H9 (cell line): ENCODE results near the gene MYO7B. TPM values are rescaled to one million over a fixed set of nuclear protein-coding genes. Genes with fewer than 3 reads are reported as not detected.

Source experiments
- DNase-seq: peaks from one replicate; pipeline ENCODE4 v3.0.0-alpha.2; 2017
- H2AFZ ChIP-seq: one replicate; pipeline ENCODE4 v1.6.1; 2013; ENCODE audit warnings: mild to moderate bottlenecking, low read length, control low read depth, moderate library complexity
- H2AK5ac ChIP-seq: 2 replicates; pipeline ENCODE4 v1.6.1; 2013; ENCODE audit warnings: low read length, control low read depth, mixed read lengths; ENCODE audit not compliant: insufficient read length
- H2BK120ac ChIP-seq: one replicate; pipeline ENCODE4 v1.6.1; 2013; ENCODE audit warnings: low read depth, mild to moderate bottlenecking, low read length, control low read depth, inconsistent platforms; ENCODE audit not compliant: poor library complexity, severe bottlenecking
- H2BK12ac ChIP-seq: 2 replicates; pipeline ENCODE4 v1.6.1; 2013; ENCODE audit warnings: low read length, control low read depth, mixed read lengths, low read depth; ENCODE audit not compliant: insufficient read length
- H2BK15ac ChIP-seq: 2 replicates; pipeline ENCODE4 v1.6.1; 2013; ENCODE audit warnings: low read depth, low read length, control low read depth
- H2BK20ac ChIP-seq: one replicate; pipeline ENCODE4 v1.6.1; 2013; ENCODE audit warnings: low read depth, mild to moderate bottlenecking, low read length, control low read depth, inconsistent platforms; ENCODE audit not compliant: poor library complexity, severe bottlenecking
- H2BK5ac ChIP-seq: 2 replicates; pipeline ENCODE4 v1.6.1; 2013; ENCODE audit warnings: low read length, control low read depth, mixed read lengths; ENCODE audit not compliant: insufficient read length
- H3K14ac ChIP-seq: 2 replicates; pipeline ENCODE4 v1.6.1; 2013; ENCODE audit warnings: low read length, control low read depth; ENCODE audit not compliant: insufficient read depth
- H3K18ac ChIP-seq: 2 replicates; pipeline ENCODE4 v1.6.1; 2013; ENCODE audit warnings: low read depth, mild to moderate bottlenecking, mixed read lengths, low read length, control low read depth; ENCODE audit not compliant: insufficient read length
- H3K23ac ChIP-seq: 2 replicates; pipeline ENCODE4 v1.6.1; 2013; ENCODE audit warnings: low read length, control low read depth, mixed read lengths, low read depth; ENCODE audit not compliant: insufficient read length
- H3K23me2 ChIP-seq: 2 replicates; pipeline ENCODE4 v1.6.1; 2013; ENCODE audit warnings: low read depth, mild to moderate bottlenecking, mixed read lengths, low read length, control low read depth; ENCODE audit not compliant: insufficient read length, poor library complexity, severe bottlenecking
- H3K27ac ChIP-seq: 2 replicates; pipeline ENCODE4 v1.5.1; 2013; ENCODE audit warnings: low read length, control low read depth, mixed read lengths, low read depth; ENCODE audit not compliant: insufficient read length
- H3K27me3 ChIP-seq: 2 replicates; pipeline ENCODE4 v1.6.1; 2013; ENCODE audit warnings: low read length, control low read depth, inconsistent platforms; ENCODE audit not compliant: insufficient read depth
- H3K4ac ChIP-seq: 2 replicates; pipeline ENCODE4 v1.6.1; 2013; ENCODE audit warnings: low read depth, mild to moderate bottlenecking, control low read depth, inconsistent platforms, low read length, moderate library complexity
- H3K4me1 ChIP-seq: 2 replicates; pipeline ENCODE4 v1.6.1; 2013; ENCODE audit warnings: low read length, control low read depth, inconsistent platforms; ENCODE audit not compliant: insufficient read depth
- H3K4me2 ChIP-seq: 2 replicates; pipeline ENCODE4 v1.6.1; 2013; ENCODE audit warnings: low read length, control low read depth, mixed read lengths; ENCODE audit not compliant: insufficient read length, insufficient read depth
- H3K56ac ChIP-seq: 2 replicates; pipeline ENCODE4 v1.6.1; 2013; ENCODE audit warnings: low read depth, mild to moderate bottlenecking, mixed read lengths, low read length, control low read depth; ENCODE audit not compliant: insufficient read length
- H3K79me1 ChIP-seq: 2 replicates; pipeline ENCODE4 v1.6.1; 2013; ENCODE audit warnings: low read depth, mild to moderate bottlenecking, moderate library complexity, low read length, control low read depth, inconsistent platforms; ENCODE audit not compliant: insufficient read depth, poor library complexity, severe bottlenecking
- H3K79me2 ChIP-seq: 2 replicates; pipeline ENCODE4 v1.6.1; 2013; ENCODE audit warnings: low read length, control low read depth, inconsistent platforms; ENCODE audit not compliant: insufficient read depth
- H3K9ac ChIP-seq: 2 replicates; pipeline ENCODE4 v1.6.1; 2013; ENCODE audit warnings: low read length, control low read depth, mixed read lengths; ENCODE audit not compliant: insufficient read length; ENCODE audit errors: extremely low read depth
- H3K9me3 ChIP-seq: one replicate; pipeline ENCODE4 v1.6.1; 2013; ENCODE audit warnings: low read depth, low read length, inconsistent platforms; ENCODE audit not compliant: control insufficient read depth
- H3T11ph ChIP-seq: one replicate; pipeline ENCODE4 v1.6.1; 2013; ENCODE audit warnings: mild to moderate bottlenecking, low read length, control low read depth, inconsistent platforms
- H4K20me1 ChIP-seq: one replicate; pipeline ENCODE4 v1.6.1; 2013; ENCODE audit not compliant: control insufficient read depth, insufficient read length, insufficient read depth
- H4K5ac ChIP-seq: 2 replicates; pipeline ENCODE4 v1.6.1; 2013; ENCODE audit warnings: low read depth, mild to moderate bottlenecking, mixed read lengths, low read length, control low read depth; ENCODE audit not compliant: insufficient read length
- H4K8ac ChIP-seq: replicated peaks from 2 replicates; pipeline ENCODE4 v1.6.1; 2013; ENCODE audit warnings: low read length, control low read depth, mixed read lengths, low read depth; ENCODE audit not compliant: insufficient read length
- H4K91ac ChIP-seq: 2 replicates; pipeline ENCODE4 v1.6.1; 2013; ENCODE audit warnings: low read depth, mild to moderate bottlenecking, moderate library complexity, mixed read lengths, low read length, control low read depth; ENCODE audit not compliant: insufficient read length
- H3K27ac Mint-ChIP-seq, 3 experiments: 2 replicates in 2 of 3; 3 replicates in 1 of 3; pipeline ENCODE4 v1.8.0; 2020 to 2021; ENCODE audit warnings: mixed read lengths in 3 of 3, mild to moderate bottlenecking in 1 of 3, moderate library complexity in 1 of 3
- H3K27me3 Mint-ChIP-seq: 2 replicates; pipeline ENCODE4 v1.8.0; 2021; ENCODE audit warnings: low read depth, mild to moderate bottlenecking, moderate library complexity, mixed read lengths
- H3K36me3 Mint-ChIP-seq, 3 experiments: 2 replicates in 2 of 3; 3 replicates in 1 of 3; pipeline ENCODE4 v1.8.0; 2020 to 2021; ENCODE audit warnings: low read depth in 3 of 3, mixed read lengths in 3 of 3; ENCODE audit not compliant: insufficient read depth in 1 of 3
- H3K4me1 Mint-ChIP-seq, 2 experiments: 2 replicates each; pipeline ENCODE4 v1.8.0; 2020; ENCODE audit warnings: mixed read lengths in 2 of 2
- H3K4me3 Mint-ChIP-seq, 2 experiments: 2 replicates in 1 of 2; 3 replicates in 1 of 2; pipeline ENCODE4 v1.8.0; 2020 to 2021; ENCODE audit warnings: mild to moderate bottlenecking in 2 of 2, mixed read lengths in 2 of 2, moderate library complexity in 1 of 2
- H3K9me3 Mint-ChIP-seq, 2 experiments: 2 replicates in 1 of 2; 3 replicates in 1 of 2; pipeline ENCODE4 v1.8.0; 2020; ENCODE audit warnings: mild to moderate bottlenecking in 2 of 2, mixed read lengths in 2 of 2, moderate library complexity in 1 of 2
- WGBS: extraction: QIAGEN DNeasy Blood & Tissue Kit; methylation state at CpG from one replicate; pipeline ENCODE4 v1.1.7; 2013; ENCODE audit warnings: missing lambda C conversion rate, low lambda C conversion rate, mixed read lengths; ENCODE audit not compliant: insufficient read length; ENCODE audit errors: extremely low coverage; 5-methylcytosine and 5-hydroxymethylcytosine counted together
- total RNA-seq: library from RNA; stranded (reverse); gene quantifications from 2 replicates; pipeline ENCODE4 v1.2.1, GENCODE V29; 2021
- TF ChIP-seq, protein P1 (sequence below): fragments of 200-600 bp; sonication (generic); conservative IDR thresholded peaks from 3 replicates; pipeline ENCODE4 v1.8.0; 2021; ENCODE audit warnings: antibody characterized with exemption, mild to moderate bottlenecking

Gene MYO7B
- total RNA-seq, 1 experiment from 2014 or later: not detected

GRCh38 chr2:127573771-127574170 is 38.3 kb downstream of the MYO7B start:
- no peak overlapping the region for H3K4me2 ChIP-seq
- no peaks in the 10 kb centered on the region for H3K27me3 ChIP-seq
- H3K4me1 ChIP-seq: no peaks in the 10 kb centered on the region
- no CpG with 5 or more reads among the region's 17 CpGs for WGBS
- H3K23ac ChIP-seq: no peak overlapping the region
- H4K20me1 ChIP-seq: no peaks in the 10 kb centered on the region
- no peak overlapping the region for H2AK5ac ChIP-seq
- H4K8ac ChIP-seq: no peak overlapping the region
- H3K18ac ChIP-seq: no peak overlapping the region
- peak; percentile 24 for DNase-seq
- TF ChIP-seq, protein P1, sequence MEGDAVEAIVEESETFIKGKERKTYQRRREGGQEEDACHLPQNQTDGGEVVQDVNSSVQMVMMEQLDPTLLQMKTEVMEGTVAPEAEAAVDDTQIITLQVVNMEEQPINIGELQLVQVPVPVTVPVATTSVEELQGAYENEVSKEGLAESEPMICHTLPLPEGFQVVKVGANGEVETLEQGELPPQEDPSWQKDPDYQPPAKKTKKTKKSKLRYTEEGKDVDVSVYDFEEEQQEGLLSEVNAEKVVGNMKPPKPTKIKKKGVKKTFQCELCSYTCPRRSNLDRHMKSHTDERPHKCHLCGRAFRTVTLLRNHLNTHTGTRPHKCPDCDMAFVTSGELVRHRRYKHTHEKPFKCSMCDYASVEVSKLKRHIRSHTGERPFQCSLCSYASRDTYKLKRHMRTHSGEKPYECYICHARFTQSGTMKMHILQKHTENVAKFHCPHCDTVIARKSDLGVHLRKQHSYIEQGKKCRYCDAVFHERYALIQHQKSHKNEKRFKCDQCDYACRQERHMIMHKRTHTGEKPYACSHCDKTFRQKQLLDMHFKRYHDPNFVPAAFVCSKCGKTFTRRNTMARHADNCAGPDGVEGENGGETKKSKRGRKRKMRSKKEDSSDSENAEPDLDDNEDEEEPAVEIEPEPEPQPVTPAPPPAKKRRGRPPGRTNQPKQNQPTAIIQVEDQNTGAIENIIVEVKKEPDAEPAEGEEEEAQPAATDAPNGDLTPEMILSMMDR: no peak
- no peak overlapping the region for H3K4ac ChIP-seq
- H3K14ac ChIP-seq: no peak overlapping the region
- no peaks in the 10 kb centered on the region for H3K9me3 ChIP-seq
- no peak overlapping the region for H4K91ac ChIP-seq
- H3K56ac ChIP-seq: no peak overlapping the region
- Mint-ChIP-seq H3K27ac (no peak overlapping the region), H3K36me3 (no peaks in the 10 kb centered on the region; a peak in 1 of 7 replicates), H3K9me3 (no peaks in the 10 kb centered on the region), H3K4me3 (no peak overlapping the region), H3K27me3 (no peaks in the 10 kb centered on the region; the same call in 1 of the 2 replicates), H3K4me1 (peaks cover 8 to 12% of the 10 kb centered on the region in 2 experiments)
- H3T11ph ChIP-seq: no peak overlapping the region
- H2BK15ac ChIP-seq: no peak overlapping the region
- H4K5ac ChIP-seq: no peak overlapping the region
- no peaks in the 10 kb centered on the region for H3K79me1 ChIP-seq
- no peak overlapping the region for H2BK20ac ChIP-seq
- no peak overlapping the region for H3K9ac ChIP-seq
- H2BK12ac ChIP-seq: no peak overlapping the region
- no peaks in the 10 kb centered on the region for H3K79me2 ChIP-seq
- no peaks in the 10 kb centered on the region for H3K23me2 ChIP-seq
- no peak overlapping the region for H3K27ac ChIP-seq
- H2AFZ ChIP-seq: no peak overlapping the region
- no peak overlapping the region for H2BK120ac ChIP-seq
- H2BK5ac ChIP-seq: no peak overlapping the region
